Mesenteric fat pad (tissue), 1 donor: ENCODE data around the gene LRRC63. TPM values are rescaled to one million over a fixed set of nuclear protein-coding genes. Genes with fewer than 3 reads are reported as not detected.
A peak's percentile ranks its signal among the peaks of the same experiment; 100 is the strongest.
"Not testable (repeated sequence)": the region's sequence is repeated elsewhere in the genome, so short reads cannot be mapped to it uniquely, and the experiment has no call there.

Experiments used
- DNase-seq: peaks from one replicate; pipeline ENCODE4 v3.0.0-alpha.2; 2020; ENCODE audit warnings: low spot score
- long read RNA-seq: library from polyadenylated mRNA; unstranded; transcript quantifications from one replicate; pipeline ENCODE4 v2.0.0, GENCODE V29; 2020
- total RNA-seq: library from RNA; stranded (reverse); fragmentation: NEBNext Ultra II Directional; extraction: Animal tissue kit (Norgen Biotek cat#: 25700); gene quantifications from one replicate; pipeline ENCODE4 v1.2.1, GENCODE V29; 2021
- donor health status: DM: yes; HTN: yes; CAD: no.

Gene LRRC63, protein sequence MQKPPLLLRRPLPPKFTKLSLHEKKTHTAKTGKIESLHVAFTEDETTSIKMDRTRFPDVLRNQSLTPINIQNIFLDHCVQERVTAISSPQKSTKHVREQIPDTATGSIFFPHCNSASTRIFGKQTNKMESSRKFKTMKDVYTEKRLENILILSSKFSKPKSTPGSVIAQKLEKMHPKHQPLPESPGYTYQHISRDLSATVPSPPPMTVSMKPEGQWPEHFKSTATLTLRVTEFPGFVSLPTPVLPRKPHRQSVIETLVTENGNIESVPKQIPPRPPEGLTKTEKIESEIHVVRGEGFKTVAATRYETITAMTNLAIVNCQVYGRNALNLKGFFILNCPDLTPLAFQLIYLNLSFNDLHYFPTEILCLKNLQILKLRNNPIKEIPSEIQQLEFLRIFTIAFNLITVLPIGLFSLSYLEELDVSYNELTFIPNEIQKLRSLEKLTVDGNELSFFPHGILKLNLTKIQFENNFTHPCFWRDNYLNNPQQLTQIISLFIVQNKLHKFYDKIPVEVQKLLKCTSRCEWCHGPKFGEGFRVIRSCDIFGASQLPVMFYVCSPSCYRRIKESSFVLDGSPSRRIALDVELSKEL
- total RNA-seq, result 0.19 TPM
- long read RNA-seq, partial matches to known transcripts, result 0 of 2 reads
- long read RNA-seq, other reads (novel, unspliced or antisense), result 2 of 2 reads

DNA sequence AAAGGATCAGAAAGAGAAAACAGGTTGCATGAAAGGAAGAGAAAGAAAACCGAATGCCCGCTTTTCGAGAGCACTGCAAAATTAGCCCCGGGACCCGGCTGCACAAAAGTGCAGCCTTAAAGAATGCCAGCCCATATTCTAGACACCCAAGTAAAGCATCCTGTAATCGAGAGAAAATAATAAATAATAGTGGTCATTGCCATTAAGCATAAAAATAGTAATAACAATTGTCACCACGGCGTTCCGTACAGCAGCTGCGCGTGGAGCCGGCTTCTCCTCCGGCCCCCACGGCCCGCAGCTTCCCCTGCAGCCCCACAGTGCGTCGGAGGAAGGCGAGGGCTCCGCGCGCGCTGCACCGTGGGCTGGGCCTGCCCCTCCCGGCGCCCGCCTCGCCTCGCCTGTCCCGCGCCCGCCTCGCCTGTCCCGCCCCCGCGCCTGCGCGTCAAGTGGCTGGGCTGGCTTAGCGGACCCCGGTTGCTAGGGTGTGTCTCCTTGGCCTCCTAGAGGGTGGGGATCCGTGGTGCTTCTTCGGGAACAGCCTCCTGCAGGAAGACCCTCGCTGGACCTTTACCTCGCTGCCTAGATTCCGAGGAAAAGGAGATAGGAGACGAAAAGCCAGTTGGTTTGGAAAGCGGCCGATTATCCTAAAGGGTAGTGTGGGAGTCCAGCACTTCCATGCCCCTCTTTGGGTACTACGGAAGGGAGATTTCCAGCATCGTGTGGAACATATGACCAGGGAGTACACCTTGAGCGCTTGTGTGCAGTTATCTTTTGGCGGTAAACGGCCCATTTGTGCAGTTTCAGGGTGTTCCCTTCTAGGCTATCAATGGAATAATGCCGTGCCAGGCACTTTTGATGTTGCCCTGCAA lies at the start of gene LRRC63:
TSS of gene LRRC63 (plus strand) at position 446 of the 869 bp plus-strand sequence. CDS start 1,107 bp downstream, outside the sequence.
- DNase-seq, result peak; percentile 94

DNA sequence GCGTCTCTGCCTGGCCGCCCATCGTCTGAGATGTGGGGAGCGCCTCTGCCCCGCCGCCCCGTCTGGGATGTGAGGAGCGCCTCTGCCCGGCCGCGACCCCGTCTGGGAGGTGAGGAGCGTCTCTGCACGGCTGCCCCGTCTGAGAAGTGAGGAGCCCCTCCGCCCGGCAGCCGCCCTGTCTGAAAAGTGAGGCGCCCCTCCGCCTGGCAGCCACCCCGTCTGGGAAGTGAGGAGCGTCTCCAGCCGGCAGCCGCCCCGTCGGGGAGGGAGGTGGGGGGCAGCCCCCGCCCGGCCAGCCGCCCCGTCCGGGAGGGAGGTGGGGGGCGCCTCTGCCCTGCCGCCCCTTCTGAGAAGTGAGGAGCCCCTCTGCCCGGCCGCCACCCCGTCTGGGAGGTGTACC lies 49.0 kb upstream of the LRRC63 start:
- not testable (repeated sequence) for DNase-seq

DNA sequence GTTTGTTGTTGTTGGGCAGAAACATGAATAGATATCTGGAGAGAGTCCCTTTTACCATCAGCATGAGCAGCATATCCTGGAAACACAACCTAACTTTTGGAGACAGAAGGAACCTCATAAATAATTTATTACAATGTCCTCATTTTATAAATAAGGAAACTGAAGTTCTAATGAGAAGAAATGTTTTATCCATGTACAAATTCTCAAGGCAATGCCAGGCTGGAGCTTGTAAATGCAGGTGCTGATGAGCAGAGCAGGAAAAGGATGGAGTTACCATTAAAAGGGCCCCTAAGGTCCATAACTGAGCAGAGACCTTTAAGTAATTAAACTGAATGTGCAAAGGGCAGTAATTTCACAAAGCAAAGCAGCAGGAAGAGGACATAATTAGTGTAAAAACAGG lies 47.1 kb upstream of the LRRC63 start:
- no peak for DNase-seq

DNA sequence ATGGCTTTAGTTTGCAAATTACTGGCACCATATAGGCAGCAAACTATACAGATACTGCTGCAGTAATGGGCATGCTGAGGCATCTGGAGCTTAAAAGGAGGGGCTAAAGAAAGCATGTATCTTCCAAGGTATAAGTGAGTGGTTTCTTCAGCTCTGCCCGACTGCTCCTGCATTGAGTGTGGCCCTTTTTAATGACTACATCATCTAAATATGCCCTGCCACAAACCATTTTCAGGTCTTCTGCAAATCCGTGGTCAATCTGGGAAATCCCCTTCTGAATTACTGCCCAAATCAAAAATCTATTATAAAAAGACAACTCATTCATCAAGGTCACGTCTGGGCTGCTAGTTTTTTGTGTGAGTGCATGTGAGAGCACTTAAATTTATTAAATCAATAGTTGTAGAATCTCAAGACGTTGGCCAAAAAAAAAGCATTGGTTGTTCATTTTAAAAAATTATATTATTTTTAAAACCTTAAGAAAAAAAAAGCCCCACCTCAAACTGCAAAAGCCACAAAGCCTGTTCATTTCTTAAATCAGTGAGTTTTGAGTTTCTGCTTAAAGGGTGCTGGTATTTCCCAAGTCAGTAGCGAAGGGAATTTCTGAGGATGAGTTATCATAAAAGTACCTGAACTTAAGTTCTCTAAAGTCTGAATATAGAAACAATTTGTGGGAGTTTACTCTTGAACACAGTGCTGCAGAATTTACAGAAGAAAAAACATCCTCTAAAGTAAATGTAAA lies 46.1 kb upstream of the LRRC63 start:
- no peak for DNase-seq

DNA sequence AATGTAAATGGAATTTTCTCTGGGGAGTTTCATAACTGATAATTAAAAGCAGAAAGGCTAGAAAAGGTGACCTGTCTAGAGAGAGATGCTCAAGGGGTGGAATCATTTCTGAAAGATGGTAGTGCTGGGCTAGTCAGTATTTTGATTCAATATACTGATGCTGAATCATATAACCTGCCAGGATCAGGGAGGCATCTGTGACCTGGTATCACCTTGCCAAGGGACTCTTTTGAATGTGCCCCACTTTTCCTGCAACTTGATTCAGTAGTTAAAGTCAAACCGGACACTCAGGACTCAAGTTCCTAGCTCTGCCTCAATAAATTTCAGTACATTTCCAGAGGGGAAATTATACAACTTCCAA lies 45.5 kb upstream of the LRRC63 start:
- no peak for DNase-seq

DNA sequence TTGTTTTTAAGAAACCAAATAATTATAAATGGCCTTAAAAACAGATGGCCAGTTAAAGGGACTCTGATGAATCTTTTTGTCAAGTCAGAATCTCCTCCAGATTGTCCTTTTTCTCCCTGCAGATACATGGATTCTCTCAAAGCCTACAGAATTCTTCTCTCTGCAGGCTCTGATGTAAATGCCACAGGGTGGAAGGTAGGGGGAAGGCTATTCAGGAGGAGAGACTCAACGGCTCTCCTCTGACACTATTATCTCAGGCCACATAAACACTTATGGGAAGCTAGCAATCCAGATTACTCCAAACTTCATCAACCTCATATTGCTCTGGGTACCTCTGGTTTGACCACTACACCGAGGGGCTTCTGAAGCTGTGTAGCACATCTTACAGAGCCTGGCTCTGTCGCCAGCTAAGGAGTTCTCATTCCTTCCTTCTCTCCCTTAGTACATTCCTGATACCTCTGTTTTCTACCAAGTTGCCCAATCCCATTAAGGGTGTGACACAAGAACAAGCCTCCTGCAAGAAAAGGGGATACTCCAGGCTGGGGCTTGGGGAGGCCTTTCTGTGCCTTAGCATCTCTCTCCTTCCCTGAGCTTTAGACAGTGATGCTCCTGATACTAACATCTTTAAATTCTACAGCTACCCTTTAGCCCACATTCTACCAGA lies 44.6 kb upstream of the LRRC63 start:
- no peak for DNase-seq

DNA sequence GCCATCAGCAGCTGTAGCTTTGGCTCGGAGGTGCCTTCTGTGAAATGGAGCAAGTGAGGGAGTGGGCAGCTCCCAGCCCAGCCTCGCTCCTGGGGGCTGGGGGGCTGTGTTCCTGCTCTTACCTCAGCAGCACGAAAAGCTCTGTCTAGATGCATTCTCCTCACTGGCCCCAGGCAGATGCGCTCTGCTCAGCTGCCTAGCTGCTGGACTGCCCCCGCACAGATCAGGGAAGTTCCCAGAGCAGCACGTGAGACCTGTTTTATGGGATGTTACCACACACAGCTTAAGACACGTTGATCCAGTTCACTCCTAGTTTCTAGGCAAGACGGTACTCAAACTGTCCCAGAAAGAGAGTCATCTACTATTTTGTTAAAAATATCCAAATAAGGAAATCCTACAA lies 43.4 kb upstream of the LRRC63 start:
- DNase-seq, result no peak

DNA sequence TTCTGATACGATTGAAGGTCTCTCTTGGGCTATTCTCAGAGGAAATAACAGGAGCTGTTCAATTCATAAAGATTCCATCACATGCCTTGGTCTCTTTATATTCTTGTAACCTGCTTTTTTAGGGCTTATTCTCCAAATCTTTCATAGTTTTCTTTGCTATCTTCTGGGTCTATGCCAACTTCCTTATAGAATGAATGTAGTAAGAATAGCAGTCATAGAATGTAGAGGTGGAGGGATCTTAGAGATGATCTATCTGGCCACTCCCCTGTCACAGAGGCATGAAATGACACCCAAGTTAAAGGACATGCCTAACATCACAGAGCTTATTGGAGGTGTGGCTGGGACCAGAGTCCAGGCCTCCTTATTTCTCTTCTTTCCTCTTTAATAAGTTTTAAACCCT lies 42.9 kb upstream of the LRRC63 start:
- DNase-seq, result no peak

DNA sequence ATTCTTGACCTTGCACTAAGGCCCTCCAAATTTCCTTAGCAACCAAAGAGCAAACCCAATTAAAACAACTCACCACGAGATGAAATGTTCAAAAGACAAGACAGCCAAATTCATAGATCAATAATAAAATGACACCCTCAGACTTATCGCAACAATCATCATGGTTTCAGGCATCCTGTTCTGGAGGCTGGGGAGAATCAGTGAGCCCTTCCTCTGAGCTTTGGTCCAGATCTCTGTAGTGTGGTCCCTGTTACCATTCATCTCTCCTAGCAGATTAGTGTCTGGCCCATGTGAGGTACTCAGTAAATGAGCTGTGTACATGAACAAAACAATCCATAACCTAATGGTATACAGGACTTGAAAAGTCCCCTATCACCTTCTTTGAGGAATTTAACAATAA lies 42.0 kb upstream of the LRRC63 start:
- DNase-seq, result no peak

DNA sequence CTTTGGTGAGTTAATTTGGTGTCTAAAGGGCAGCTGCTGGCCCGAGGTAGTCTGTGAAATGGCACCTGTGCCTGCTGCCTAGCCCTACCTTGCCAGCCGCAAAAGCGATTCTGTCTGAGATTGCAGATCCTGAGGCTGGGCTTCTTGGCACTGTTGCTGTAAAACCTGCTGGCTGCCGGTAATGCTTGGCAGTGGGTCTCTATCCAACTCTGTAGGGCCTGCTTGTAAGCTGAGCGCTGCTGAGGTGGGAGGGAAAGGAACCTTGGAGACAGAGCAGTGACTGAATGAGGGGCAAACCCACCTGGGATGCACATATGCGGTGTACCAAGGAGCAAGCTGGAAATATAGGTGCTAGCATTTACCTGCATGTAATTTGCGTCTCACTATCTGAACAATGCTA lies 41.5 kb upstream of the LRRC63 start:
- no peak for DNase-seq

DNA sequence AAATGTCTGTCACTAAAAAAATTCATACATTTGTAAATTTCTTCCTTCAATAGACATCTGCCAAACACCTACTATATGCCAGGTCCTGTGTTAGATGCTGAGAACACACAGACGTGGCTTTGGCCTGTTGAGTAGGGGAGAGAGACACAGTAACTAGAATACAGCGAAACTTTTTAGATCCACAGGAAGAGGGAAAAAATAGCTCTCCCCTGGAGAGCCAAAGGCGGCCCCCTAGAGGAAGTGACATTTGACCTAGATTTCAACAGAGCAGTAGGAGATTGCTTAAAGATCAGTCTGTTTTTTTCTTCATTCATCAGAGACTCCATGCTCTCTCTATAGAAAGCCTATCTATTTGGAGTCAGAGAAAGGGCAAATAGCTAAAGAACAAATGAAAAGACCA lies 41.0 kb upstream of the LRRC63 start:
- no peak for DNase-seq

DNA sequence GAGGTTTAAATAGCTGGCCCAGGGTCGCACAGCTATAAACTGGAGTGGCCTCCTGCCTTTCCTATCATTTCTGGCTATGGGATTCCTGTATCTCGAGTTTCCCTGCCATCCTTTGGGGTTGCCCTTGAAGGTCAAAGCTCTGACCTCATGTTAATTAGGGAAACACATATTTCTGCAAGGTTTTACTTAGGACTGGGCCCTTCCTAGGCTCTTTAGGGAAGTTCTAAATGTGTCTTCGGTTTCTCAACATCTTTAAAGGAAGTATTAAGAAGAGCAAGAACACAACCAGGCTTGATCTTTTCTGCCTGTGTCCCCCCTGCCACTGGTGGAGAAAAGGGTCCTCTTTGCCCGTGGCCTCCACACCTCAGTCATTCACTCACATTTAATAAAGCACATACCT lies 40.5 kb upstream of the LRRC63 start:
- no peak for DNase-seq

DNA sequence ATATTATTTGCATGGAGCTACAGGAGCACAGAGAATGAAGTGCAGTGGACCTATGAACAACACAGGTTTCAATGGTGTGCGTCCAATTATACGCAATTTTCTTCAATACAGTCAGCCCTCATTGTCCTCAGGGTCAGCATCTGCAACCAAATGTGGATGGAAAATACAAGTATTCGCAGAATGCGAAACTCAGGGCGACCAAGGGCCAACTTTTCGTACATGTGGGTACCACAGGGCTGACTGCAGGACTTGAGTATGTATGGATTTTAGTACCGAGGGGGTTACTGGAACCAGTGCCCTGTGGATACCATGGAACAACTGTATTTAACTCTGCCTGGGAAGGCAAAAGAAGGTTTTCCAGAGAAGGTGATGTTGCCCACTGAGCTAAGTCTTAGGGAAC lies 40.0 kb upstream of the LRRC63 start:
- no peak for DNase-seq

DNA sequence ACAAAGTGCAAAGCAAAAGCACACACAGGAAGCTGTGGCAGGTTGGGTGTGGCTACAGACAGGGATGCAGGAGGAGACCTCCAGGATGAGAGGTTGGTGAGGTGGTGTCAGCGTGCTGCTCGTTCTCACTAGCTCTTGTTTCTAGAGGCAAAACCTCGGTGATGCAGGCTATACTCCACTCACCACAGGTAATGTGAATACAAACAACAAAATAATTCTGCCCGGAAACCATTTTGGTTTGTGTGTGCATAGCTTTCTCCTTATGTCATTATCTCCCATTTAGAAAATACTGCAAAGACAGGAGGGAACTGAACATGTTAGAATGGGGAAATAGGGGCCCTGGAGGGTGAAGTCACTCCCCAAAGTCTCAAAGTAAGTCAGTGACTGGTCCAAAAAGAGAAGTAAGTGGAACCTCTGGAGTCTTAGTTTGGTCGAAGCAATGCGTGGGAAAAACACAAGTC lies 39.2 kb upstream of the LRRC63 start:
- DNase-seq, result no peak

DNA sequence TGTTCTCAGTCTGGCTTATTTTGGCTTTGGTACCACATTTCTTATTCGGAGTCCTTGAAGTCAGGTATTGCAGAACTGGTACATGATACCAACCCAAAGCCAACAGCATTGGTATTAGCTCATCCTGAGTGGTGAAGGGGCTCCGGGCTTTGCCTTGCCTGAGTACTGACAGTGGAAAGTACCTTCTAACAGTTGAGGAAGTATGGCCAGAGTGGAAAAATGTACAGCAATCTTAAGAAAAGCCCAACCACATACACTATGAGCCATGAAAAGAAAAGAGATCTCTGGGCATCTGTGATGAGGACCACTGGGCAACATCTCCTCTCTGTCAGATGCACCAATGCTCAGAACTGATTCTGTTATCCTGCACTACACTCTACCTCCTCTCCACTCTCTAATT lies 38.1 kb upstream of the LRRC63 start:
- no peak for DNase-seq

DNA sequence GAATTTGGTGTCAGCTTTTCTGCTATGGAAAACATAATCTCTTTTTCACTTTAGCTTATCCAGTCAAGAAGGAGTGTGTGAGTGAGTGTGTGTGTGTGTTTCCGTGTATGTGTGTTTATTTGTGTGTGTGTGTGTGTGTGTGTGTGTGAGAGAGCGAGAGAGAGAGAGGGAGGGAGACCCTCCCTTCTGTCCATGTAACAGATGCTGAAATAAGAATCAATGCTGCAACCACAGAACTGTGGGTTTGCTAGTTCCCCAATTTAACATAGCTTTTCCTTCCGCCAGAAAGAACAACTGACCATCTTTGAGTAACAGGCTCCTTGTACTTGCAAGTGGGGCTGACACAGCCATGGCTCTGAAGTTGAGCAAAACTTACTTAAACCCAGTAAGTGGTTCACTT lies 35.0 kb upstream of the LRRC63 start:
- DNase-seq, result no peak

DNA sequence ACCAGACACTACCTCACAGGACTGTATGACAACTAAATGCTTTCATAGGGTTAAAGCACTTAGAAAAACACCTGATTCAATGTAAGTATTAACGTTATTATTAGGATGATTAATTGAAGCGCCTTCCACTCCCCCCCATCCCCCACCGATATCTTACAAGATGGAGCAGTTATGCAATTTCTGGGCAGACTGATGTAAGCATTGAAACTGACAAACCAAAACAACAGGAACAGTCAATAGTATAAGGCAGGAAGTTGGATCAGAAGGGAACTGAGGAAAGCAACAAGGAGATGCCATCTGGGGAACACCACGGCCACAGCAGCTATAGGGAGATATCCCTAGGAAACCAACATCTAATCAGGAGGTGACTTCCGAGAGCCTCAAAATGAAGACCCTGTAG lies 33.6 kb upstream of the LRRC63 start:
- no peak for DNase-seq

DNA sequence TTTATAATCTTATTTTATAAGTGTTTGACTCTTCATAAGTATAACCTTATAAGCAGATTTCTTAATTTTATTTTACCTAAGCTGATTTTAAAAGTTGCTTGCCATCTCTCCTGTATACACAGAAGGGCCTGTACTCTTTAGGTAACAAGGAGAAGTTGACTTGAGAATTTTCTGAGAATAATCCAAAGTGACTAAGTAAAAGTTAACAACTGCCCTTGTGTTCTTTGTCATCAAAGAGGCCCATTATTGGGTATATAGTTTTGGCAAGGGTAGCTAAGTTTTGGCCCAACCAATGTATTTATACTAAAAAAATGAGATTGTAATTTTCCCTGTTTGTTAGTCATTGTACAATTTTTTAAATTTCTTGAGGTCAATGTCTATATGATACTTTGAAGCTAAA lies 32.9 kb upstream of the LRRC63 start:
- DNase-seq, result no peak

DNA sequence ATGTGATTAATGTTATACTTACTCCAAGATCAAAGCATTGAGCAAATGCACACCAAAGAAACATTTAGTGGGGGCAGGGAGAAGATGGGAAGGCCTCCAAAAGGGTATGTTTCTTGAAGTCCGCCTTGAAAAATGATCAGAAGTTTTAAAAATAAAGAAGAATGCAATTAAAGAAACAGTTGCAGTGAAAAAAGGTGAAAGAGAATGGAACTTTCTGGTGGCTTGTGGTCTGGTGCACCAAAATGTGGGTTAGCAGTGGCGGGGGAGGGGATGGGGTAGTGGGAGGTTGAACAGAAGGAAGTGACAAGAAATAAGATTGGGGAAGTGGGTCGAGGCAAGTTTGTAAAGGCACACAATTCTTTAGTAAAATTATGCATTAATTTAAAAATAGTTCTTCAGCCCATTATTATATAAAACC lies 32.2 kb upstream of the LRRC63 start:
- DNase-seq, result no peak

DNA sequence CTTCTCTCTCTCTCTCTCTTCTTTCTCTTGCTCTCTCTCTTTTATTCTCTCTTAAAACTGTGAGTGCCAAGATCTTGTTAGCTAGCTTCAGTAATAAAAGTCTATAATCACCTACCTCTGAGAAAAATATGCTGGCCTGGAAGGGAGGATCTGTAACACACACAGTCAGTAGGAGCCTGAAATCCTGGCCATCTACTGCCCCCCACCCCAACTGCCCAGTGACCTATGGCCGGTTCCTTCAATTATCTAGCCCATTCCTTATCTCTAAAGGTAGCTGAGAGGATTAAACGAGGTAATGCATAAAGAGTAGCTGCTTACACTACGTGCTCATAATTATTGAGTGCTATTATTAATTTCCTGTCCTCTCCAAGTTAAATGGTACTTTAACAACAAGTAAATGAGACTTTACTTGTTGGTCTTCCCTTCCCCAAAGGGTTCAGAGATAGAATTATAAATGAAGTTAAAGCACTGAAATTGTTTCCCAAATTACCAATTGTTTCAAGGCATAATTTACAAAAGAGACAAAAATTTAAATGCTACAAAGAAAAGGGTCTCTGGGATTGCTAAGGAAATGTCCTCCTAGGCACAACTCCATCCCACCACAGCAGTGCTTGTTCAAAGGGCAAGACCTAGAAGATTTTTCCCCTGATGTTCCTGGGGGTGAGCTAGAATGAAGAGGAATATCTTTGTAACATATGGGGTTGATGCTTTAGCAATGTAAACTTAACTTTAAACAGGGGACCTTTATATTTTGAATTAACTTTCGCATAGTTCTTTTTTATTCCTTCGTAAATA lies 31.6 kb upstream of the LRRC63 start:
- DNase-seq, result no peak
